B cell (primary cell): ENCODE data around the gene DTX4.

Source experiments
- EZH2 ChIP-seq: IDR thresholded peaks from 2 replicates; pipeline ENCODE4 v1.6.1; 2012; ENCODE audit warnings: borderline replicate concordance, low read depth, mild to moderate bottlenecking, moderate library complexity, low read length; ENCODE audit not compliant: insufficient read depth, poor library complexity, severe bottlenecking
- TF ChIP-seq, protein P1 (sequence below): fragments of 200-600 bp; IDR thresholded peaks from one replicate; pipeline ENCODE4 v1.8.0; 2022; ENCODE audit warnings: antibody characterized with exemption, mild to moderate bottlenecking

- TF ChIP-seq, protein P1, sequence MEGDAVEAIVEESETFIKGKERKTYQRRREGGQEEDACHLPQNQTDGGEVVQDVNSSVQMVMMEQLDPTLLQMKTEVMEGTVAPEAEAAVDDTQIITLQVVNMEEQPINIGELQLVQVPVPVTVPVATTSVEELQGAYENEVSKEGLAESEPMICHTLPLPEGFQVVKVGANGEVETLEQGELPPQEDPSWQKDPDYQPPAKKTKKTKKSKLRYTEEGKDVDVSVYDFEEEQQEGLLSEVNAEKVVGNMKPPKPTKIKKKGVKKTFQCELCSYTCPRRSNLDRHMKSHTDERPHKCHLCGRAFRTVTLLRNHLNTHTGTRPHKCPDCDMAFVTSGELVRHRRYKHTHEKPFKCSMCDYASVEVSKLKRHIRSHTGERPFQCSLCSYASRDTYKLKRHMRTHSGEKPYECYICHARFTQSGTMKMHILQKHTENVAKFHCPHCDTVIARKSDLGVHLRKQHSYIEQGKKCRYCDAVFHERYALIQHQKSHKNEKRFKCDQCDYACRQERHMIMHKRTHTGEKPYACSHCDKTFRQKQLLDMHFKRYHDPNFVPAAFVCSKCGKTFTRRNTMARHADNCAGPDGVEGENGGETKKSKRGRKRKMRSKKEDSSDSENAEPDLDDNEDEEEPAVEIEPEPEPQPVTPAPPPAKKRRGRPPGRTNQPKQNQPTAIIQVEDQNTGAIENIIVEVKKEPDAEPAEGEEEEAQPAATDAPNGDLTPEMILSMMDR, result no peak
- TF ChIP-seq EZH2, result no peak
These were observed 15.1 kb downstream of the DTX4 start for GRCh38 chr11:59187035-59187434.
